ENCODE measurements around the gene TRMT112. TPM values are rescaled to one million over a fixed set of nuclear protein-coding genes. Genes with fewer than 3 reads are reported as not detected.

The TRMT112 gene
- total and polyA plus RNA-seq, 2 of the 8 experiments (the other 6 are each of a cell fraction or from before 2014, with no cell fraction given), result 300 to 650 TPM

- TF ChIP-seq KDM1A (IDR thresholded peaks at IDR 0.05; ENCODE audit: borderline replicate concordance, low read length) (no peak), POU5F1 (IDR thresholded peaks at IDR 0.05; ENCODE audit: low read depth, low read length) (no peak), CHD1 (IDR thresholded peaks at IDR 0.05; ENCODE audit: low read depth, low read length) (no peak), CREB1 (IDR thresholded peaks at IDR 0.05) (no peak), TBP (IDR thresholded peaks at IDR 0.05; ENCODE audit: low read depth, low read length) (no peak), CEBPB (IDR thresholded peaks at IDR 0.05; ENCODE audit: low read depth, low read length) (no peak), KDM5A (IDR thresholded peaks at IDR 0.05; ENCODE audit: low read length) (no peak), NANOG (IDR thresholded peaks at IDR 0.05; ENCODE audit: insufficient read depth, low read depth, low read length, poor library complexity, severe bottlenecking) (no peak), TAF7 (optimal IDR thresholded peaks at IDR 0.05; ENCODE audit: borderline replicate concordance, low read depth, low read length) (no peak), USF2 (IDR thresholded peaks at IDR 0.05; ENCODE audit: low read length) (no peak), CHD2 (IDR thresholded peaks at IDR 0.05; ENCODE audit: low read length) (no peak), SUZ12 (IDR thresholded peaks at IDR 0.05; ENCODE audit: low read length) (no peak), RFX5 (IDR thresholded peaks at IDR 0.05; ENCODE audit: borderline replicate concordance, low read depth, low read length) (no peak), POLR2AphosphoS5 (IDR thresholded peaks at IDR 0.05; ENCODE audit: low read depth, low read length) (0 out of 2 replicates have a peak, but pooled peaks have one; percentile 38), HDAC2 (IDR thresholded peaks at IDR 0.05; ENCODE audit: borderline replicate concordance in 1 of 2, low read depth in 2 of 2, low read length in 2 of 2) (no peak), CTBP2 (IDR thresholded peaks at IDR 0.05; ENCODE audit: borderline replicate concordance, insufficient read depth, insufficient read length, low read length) (no peak), TCF12 (IDR thresholded peaks at IDR 0.05; ENCODE audit: low read depth, low read length) (no peak), EP300 (IDR thresholded peaks at IDR 0.05; ENCODE audit: borderline replicate concordance in 1 of 2, low read depth in 2 of 2, low read length in 2 of 2) (no peak), BRCA1 (IDR thresholded peaks at IDR 0.05; ENCODE audit: low read depth, low read length) (no peak)
- TF ChIP-seq, protein P1, sequence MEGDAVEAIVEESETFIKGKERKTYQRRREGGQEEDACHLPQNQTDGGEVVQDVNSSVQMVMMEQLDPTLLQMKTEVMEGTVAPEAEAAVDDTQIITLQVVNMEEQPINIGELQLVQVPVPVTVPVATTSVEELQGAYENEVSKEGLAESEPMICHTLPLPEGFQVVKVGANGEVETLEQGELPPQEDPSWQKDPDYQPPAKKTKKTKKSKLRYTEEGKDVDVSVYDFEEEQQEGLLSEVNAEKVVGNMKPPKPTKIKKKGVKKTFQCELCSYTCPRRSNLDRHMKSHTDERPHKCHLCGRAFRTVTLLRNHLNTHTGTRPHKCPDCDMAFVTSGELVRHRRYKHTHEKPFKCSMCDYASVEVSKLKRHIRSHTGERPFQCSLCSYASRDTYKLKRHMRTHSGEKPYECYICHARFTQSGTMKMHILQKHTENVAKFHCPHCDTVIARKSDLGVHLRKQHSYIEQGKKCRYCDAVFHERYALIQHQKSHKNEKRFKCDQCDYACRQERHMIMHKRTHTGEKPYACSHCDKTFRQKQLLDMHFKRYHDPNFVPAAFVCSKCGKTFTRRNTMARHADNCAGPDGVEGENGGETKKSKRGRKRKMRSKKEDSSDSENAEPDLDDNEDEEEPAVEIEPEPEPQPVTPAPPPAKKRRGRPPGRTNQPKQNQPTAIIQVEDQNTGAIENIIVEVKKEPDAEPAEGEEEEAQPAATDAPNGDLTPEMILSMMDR (IDR thresholded peaks at IDR 0.05; ENCODE audit: control extremely low read depth in 1 of 3, insufficient read depth in 1 of 3, low read depth in 1 of 3, low read length in 3 of 3), result peak in 2 of 3 experiments; percentile 50 to 52; a peak in 3 of 4 replicates
Measured at GRCh38 chr11:64305691-64306562, 11.4 kb downstream of the TRMT112 start (continued).
